Stimulated activated CD8-positive, alpha-beta memory T cell treated with anti-CD3 and anti-CD28 coated beads, Interleukin-15, amount 100 ng/mL, for 1 hour (primary cell): ENCODE data around the gene CHPF.
A peak's percentile ranks its signal among the peaks of the same experiment; 100 is the strongest.

Experiments used
- DNase-seq: peaks from one replicate; pipeline ENCODE4 v3.0.0-alpha.2; 2020; ENCODE audit warnings: low read depth

CHPF gene, protein sequence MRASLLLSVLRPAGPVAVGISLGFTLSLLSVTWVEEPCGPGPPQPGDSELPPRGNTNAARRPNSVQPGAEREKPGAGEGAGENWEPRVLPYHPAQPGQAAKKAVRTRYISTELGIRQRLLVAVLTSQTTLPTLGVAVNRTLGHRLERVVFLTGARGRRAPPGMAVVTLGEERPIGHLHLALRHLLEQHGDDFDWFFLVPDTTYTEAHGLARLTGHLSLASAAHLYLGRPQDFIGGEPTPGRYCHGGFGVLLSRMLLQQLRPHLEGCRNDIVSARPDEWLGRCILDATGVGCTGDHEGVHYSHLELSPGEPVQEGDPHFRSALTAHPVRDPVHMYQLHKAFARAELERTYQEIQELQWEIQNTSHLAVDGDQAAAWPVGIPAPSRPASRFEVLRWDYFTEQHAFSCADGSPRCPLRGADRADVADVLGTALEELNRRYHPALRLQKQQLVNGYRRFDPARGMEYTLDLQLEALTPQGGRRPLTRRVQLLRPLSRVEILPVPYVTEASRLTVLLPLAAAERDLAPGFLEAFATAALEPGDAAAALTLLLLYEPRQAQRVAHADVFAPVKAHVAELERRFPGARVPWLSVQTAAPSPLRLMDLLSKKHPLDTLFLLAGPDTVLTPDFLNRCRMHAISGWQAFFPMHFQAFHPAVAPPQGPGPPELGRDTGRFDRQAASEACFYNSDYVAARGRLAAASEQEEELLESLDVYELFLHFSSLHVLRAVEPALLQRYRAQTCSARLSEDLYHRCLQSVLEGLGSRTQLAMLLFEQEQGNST

GRCh38 chr2:219543596-219544358, at the start of gene CHPF, which contains the start of gene TMEM198:
Gene CHPF (minus strand): TSS chr2:219543809. CDS start chr2:219543538, 271 bp downstream.
Gene TMEM198 (plus strand): TSS chr2:219544028. CDS start chr2:219544728, 700 bp downstream.
- DNase-seq = peak; percentile 76

DNA sequence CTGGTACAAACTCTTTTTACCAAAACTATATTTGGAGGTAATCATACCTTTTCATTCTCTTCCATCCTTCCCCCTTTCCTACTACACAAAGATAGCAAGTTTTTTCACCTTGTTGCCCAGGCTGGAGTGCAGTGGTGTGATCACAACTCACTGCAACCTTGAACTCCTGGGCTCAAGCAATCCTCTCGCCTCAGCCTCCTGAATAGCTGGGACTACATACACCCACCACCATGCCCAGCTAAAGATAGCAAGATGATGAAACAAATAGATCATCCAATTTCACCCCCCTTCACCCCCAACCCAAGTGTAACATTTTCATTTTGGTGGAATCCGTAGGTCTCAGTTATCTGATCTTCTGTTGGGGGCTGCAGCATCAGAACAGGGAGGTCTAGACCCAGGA, 49.5 kb upstream of the CHPF start:
- no peak for DNase-seq

GRCh38 chr2:219592736-219593135, 49.1 kb upstream of the CHPF start:
- no peak for DNase-seq

- no peak for DNase-seq
Observed at GRCh38 chr2:219591091-219591490, 47.5 kb upstream of the CHPF start.

DNA sequence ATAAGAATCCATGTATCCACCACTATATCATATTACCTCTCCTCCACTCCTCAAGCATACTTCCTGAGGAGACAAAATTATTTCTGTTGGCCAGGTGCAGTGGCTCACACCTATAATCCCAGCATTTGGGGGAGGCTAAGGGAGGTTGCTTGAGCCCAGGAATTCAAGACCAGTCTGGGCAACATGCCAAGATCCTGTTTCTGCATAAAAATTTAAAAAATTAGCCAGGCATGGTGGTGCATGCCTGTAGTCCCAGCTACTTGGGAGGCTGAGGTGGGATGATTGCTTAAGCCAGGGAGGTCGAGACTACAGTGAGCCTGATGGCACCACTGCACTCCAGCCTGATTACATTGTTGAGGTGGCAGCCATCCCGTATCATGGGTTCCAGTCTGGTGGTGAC, 37.7 kb upstream of the CHPF start:
- DNase-seq = no peak

DNA sequence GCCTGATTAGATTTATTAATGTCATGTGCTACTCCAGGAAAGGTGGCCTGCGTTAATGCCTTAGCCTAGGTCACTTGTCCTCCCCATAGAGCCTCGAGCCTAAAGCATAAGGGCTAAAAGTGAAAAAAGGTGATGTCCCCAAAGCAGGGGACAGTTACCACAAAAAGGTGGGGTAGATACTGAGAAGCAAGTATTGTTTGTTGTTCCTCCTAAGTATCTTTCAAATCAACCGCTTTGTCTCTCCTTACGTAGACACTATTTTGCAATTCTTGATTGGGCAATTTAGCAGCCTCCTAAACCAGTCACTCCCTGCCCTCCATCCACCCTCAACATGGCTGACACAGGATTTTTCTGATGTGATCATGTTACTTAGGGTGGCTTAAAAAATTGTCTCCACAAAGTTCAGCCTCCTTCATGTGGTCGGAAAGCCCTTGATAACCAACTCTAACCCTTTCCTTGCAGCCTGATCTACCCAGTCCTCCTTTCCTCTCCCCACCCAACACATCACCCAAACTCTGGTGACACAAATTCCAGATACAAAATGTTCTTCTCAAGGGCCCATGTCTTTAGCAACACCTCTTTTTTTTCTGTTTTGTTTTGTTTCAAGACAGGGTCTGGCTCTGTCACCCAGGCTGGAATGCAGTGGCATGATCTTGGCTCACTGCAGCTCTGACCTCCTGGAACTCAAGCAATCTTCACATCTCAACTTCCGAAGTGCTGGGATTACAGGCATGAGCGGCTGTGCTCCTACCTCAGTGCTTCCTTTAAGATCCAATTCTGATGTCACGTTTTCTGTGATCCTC, 35.4 kb upstream of the CHPF start:
- no peak for DNase-seq

DNA sequence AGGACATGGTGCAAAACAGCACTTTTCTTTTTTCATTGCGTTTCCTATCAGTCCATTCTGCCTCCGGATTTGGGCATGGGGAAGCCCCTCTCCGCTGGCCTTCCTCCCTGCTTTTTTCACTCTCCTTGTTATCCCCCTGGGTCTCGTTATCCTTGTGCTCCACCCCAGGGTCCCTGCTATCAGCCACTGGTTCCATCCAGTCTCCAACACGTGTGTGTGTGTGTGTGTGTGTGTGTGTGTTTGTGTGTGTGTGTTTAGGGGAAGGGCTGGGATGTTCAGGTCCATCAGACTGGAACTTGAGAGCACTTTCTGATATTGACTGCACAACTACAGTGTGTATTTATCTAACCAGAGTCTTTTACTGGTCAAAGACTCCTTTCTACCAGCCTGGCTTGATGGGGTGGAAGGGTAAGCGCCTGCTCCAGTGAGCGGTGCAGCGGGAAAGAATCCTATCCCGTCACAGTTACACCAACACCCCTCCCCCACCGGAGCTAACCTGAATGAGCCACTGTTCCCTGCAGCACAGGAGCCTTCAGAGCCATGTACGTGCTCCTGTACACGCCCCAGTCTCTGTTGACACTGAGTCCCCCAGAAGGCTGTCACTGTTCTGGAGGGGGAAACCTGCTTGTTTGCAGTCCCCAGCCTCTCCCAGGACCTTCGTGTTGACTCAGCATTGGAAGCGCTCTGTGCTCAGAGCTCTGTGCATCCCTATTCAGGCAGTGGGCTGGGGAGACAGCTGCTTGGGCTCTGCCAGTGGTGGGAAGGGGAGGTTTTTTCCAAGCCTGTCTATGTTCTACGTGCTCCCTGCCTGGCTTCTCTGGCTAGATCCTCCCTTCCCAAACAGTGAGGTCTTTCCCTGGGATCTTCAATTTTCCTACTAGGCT, 33.1 kb upstream of the CHPF start:
- no peak for DNase-seq

- DNase-seq = no peak
Observed at GRCh38 chr2:219575566-219576504, 32.2 kb upstream of the CHPF start.

GRCh38 chr2:219574484-219575311, 31.1 kb upstream of the CHPF start:
- no peak for DNase-seq

- DNase-seq = no peak
Observed at GRCh38 chr2:219573166-219573565, 29.6 kb upstream of the CHPF start.

DNA sequence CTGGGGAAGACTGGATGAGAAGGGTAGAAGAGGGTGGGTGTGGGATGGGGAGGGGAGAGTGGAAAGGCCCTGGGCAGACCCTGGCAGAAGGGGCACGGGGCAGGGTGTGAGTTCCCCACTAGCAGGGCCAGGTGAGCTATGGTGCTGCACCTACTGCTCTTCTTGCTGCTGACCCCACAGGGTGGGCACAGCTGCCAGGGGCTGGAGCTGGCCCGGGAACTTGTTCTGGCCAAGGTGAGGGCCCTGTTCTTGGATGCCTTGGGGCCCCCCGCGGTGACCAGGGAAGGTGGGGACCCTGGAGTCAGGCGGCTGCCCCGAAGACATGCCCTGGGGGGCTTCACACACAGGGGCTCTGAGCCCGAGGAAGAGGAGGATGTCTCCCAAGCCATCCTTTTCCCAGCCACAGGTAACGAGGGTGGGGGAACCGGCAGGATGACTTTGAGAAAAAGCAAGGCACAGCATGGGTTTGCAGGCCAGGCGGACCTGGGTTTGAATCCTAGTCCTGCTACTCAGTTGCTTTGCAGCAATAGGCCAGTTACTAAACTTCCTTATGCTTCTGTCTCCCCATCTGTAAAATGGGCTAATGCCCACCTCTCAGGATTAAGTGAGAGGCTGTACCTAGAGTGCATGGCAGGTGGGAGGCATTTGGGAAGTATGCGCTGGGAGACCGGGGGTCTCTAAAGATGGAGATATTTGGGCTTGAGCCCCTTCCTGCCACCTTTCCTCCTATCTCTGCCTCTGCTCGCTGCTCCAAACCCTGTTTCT, 28.8 kb upstream of the CHPF start, which contains the start of gene INHA:
INHA (plus strand) TSS at position 74 of the 765 bp plus-strand sequence; CDS start at position 139, 65 bp downstream.
- no peak for DNase-seq

- DNase-seq = no peak
Observed at GRCh38 chr2:219571311-219572236, 28.0 kb upstream of the CHPF start, which contains the start of gene OBSL1. Gene OBSL1 (minus strand): TSS chr2:219571539. CDS start chr2:219571232, 307 bp downstream.

DNA sequence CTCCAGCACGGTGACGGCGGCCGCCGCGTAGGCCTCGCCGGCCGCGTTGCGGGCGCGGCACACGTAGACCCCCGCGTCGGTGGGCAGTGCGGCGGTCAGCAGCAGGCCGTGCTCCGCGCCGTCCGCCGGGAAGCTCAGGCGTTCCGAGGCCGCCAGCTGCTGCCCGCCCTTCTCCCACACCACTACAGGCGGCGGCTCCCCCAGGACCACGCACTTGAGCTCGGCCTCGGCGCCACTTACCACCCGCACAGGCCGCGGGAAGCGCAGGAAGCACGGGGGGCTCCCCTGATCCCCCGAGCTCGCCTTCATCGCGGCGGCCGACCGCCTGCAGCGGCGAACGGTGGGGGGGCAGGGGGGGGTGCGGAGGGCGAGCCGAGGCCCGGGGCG, 27.3 kb upstream of the CHPF start:
- DNase-seq = no peak

DNA sequence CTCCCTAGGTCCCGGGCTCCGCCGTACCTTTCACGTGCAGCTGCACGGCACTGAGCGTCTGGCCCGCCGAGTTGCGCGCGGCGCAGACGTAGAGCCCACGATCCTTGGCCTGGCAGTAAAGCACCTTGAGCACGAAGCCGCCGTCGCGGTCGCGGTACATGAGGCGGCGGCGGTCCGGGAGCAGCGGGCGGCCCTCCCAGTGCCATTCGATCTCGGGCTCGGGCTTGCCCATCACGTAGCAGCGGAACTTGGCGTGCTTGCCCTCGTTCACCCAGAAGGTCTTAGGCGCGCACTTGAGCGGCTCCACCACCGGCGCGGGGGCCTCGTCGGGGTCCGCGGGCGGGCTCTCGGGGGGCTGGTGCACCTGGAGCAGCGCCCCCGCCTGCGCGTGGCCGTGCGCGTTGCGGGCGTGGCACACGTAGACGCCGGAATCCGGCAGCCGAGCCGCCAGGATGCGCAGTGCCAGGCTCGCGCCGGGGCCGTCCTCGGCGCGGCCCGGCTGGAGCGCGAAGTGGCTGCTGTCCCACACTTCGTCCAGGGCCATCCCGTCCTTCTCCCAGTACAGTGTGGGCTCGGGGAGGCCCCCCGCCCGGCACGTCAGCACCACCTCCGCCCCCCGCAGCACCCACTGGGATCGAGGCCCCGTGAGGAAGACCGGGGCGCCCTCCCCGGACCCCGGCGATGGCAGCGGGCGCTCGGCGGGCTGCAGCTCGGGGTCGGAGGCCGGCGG, 26.8 kb upstream of the CHPF start:
- DNase-seq = no peak

GRCh38 chr2:219569635-219570034, 26.0 kb upstream of the CHPF start:
- DNase-seq = no peak

DNA sequence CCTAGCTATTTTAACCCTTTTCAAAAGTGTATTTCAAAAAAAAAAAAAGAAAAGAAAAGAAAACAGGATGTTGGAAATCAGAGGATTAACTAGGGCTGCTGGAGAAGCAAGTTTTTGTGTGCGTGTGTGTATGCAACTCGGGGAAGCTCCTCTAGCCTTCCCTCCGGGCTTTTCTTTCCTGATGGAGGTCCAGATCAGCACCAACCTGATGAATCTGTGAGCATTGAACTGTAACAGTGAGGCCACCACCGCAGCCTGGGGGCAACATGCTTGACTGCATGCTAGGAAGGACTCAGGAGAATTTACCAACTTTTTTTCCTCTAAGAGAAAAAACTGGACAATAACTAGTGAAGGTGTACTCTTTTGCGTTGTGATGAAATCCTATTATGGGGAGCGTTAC, 25.4 kb upstream of the CHPF start:
- no peak for DNase-seq
